ENCODE data around the gene SCGB1C1.
"Not testable (repeated sequence)": the region's sequence is repeated elsewhere in the genome, so short reads cannot be mapped to it uniquely, and the experiment has no call there.

The SCGB1C1 gene

DNA sequence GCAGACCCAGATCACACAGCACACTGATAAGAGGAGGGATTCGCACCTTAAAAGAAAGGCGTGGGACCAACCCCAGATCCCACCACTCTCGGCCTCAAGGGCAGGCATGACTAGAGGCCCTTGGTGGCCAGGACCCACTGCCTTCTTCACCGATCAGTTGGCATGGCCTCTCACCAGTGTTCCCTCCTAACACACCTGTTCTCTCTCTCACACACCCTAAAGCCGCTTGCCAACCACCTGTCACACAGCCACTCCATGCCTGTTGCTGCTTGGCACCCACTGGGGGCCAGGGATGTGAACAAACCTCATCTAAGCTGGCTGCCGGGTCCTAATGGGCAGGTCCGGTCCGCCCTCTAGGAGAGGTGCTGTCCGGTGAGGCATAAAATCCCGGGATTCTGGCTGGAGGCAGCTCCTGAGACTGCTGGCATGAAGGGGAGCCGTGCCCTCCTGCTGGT lies at the start of gene SCGB1C1:
SCGB1C1 (plus strand) TSS at position 405 of the 455 bp plus-strand sequence; CDS start at position 427, 22 bp downstream.
- not testable (repeated sequence) for DNase-seq (ENCODE audit: low spot score)

DNA sequence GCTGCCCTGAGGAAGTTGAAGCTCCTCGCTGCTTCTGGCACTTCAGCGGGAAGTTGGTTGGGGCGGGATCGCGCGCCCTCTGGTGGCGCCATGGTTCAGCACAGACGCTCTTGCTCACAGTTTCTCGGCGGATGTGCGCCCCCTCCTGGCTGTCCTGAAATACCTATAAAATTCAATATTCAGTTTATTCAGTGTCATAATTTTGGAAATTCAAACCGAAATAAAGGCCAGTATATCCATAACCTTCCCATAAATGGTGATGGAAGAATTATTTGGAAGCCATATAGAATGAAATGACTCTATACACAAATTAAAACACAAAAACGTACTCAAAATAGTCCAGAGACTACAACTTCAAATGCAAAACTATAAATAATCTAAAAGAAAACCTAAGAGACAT lies 12.6 kb upstream of the SCGB1C1 start:
- not testable (repeated sequence) for DNase-seq (ENCODE audit: low spot score)

DNA sequence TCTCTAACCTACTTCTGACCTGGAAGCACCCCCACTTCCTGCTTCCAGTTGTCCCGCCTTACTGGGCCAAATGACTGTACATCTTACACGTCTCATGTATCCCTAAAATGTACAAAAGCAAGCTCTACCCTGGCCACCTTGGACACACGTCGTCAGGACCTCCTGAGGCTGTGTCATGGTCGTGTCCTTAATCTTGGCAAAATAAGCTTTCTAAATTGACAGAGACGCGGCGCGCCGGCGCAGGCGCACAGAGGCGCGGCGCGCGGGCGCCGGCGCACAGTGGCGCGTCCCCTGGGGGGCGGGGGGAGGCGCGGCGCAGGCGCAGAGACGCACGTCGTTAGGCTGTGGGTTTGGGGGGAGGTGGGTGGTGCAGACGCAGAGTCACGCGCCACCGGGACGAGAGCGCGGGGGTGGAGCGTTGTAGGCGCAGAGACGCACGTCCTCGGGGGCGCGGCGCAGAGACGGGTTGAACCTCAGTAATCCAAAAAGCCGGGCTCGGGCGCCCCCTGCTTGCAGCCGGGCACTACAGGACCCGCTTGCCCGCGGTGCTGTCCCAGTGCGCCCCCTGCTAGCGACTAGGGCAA lies 3.6 kb upstream of the SCGB1C1 start:
- DNase-seq (ENCODE audit: low spot score) = not testable (repeated sequence)

- not testable (repeated sequence) for DNase-seq (ENCODE audit: low spot score)
These were observed 3.0 kb upstream of the SCGB1C1 start for GRCh38 chr11:189843-190311.

DNA sequence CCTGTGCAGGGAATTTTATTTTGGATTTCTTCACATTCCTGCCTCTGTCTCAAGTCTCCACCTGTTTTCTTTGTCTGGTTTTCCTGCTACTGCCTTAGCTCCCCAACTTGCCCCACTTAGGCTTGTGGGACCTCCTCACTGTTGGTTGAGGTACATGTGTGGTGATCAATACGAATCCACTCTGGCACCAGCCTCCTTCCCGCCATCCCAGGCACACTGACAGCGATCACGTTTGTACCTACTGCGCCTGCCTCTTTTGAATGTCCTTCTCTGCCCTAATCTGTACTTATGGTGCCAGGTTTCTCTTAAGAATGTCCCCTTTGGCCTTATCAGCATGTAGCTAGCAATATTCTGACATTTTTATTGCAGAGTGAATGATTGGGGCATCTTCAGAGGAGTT lies 2.3 kb upstream of the SCGB1C1 start:
- DNase-seq (ENCODE audit: low spot score) = not testable (repeated sequence)

GRCh38 chr11:191490-192478 lies 1.1 kb upstream of the SCGB1C1 start:
- not testable (repeated sequence) for DNase-seq (ENCODE audit: low spot score)

GRCh38 chr11:193481-193880 lies 603 bp downstream of the SCGB1C1 start:
- DNase-seq (ENCODE audit: low spot score) = not testable (repeated sequence)

DNA sequence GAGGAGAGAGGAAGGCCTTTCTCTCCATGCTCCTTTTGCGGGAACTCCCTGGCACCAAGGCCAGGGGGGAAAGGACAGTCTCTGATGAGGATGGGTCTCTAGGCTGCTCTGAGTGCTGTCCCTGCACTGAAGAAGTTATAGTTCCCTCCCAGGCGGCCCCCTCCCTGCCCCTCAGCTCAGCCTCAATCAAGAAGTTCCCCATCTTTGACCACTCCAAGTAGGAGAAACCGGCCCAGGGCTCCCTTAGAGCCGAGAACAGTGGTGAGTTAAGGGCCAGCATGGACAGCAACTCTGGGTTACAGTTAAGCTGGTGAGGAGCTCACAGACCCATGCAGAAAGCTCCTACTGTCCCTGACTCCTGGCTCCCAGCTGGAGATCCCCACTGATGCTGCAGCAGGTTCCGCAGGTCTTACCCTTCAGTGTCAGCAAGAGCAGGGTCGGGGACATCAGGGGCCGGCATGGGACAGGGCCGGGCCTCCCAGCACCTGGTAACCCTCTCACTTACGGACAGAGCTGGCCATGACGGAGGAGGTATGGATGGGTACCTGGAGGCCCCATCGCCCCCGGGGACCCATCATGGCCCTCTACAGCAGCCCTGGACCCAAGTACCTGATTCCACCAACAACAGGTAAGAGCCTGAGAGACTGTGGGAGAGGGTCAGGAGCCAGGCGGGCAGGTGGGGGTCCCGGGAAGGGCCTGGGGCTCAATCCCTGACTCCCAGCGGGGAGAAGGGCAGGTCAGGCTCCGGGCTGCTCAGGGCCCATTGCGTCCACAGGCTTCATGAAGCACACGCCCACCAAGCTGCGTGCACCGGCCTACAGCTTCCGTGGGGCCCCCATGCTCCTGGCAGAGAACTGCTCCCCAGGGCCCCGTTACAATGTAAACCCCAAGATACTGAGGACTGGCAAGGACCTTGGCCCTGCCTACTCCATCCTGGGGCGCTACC lies 4.2 kb downstream of the SCGB1C1 start:
- DNase-seq (ENCODE audit: low spot score) = no peak

DNA sequence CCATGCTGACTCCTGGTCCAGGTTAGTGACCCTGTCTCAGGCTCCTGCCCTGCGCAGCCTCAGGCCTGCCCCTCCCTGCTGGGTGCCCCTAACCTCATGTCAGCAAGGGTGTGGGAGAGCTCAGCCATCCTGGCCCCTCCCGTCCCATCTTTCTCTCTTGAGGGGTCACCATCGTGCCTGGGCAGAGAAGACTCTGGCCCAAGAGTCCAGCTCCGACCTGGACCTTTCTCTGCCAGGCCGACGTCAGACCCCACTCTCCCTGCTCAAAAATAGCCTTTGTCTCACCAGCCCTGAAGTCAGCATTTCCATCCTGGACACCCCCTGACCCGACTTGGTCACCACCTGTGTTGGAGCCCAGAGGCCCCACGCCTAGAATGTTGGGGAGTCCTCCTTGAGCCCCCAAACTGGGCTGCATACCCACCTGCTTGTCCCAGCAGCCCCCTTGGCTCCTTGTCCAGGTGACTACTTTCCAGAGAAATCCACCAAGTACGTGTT lies 4.9 kb downstream of the SCGB1C1 start:
- no peak for DNase-seq (ENCODE audit: low spot score)

GRCh38 chr11:198236-198806 lies 5.4 kb downstream of the SCGB1C1 start:
- no peak for DNase-seq (ENCODE audit: low spot score)

DNA sequence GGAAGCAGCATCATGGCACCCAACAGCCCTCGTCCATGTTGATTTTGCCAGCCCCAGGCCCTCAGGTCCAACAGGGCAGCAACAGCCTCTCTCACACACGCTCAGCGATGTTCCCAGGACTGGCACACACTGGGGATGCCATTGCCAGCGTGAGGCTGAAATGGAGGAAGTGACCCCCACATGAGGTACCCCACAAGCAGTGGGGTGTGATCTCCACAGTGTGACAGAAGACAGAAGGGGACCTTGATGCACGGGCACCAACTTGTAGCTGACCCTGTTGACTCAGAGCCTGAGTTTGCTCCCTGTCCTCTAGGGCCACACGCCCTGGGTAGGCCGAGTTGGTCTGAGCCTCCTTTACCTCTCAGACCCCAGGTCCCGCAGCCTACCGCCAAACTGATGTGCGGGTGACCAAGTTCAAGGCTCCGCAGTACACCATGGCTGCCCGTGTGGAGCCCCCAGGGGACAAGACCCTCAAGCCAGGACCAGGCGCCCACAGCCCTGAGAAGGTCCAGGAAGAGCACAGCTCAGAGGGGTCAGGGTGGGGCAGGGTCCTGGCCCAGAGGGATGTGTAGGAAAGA lies 6.2 kb downstream of the SCGB1C1 start:
- no peak for DNase-seq (ENCODE audit: low spot score)

DNA sequence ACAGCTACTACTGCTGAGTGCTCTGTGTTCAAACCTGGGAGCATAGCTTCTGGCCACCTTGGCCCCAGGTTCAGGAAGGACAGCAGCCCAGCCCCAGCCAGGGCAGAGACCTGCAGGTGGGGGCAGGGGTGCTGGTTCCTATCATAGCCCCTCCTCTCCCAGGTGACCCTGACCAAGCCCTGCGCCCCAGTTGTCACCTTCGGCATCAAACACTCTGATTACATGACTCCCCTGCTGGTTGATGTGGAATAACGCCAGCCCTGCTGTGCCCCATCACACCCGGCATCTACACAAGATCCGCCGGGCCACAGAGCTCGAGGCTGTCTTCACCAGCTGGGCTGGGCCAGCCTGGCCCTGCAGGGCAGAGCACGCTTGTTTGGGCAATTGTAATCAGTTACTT lies 6.9 kb downstream of the SCGB1C1 start:
- no peak for DNase-seq (ENCODE audit: low spot score)

- no peak for DNase-seq (ENCODE audit: low spot score)
These were observed 7.5 kb downstream of the SCGB1C1 start for GRCh38 chr11:200224-201003.

DNA sequence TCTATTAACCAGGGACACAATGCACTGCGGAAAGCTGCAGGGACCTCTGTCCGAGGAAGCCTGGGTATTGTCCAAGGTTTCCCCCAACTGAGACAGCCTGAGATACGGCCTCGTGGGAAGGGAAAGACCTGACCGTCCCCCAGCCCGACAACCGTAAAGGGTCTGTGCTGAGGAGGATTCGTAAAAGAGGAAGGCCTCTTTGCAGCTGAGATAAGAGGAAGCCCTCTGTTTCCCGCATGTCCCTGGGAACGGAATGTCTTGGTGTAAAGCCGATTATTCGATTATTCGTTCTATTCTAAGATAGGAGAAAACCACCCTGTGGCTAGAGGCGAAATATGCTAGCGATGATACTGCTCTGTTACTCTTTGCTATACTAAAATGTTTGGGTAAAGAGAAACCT lies 9.1 kb downstream of the SCGB1C1 start:
- no peak for DNase-seq (ENCODE audit: low spot score)

- DNase-seq (ENCODE audit: low spot score) = no peak
These were observed 9.6 kb downstream of the SCGB1C1 start for GRCh38 chr11:202490-202889.

- no peak for DNase-seq (ENCODE audit: low spot score)
These were observed 10.4 kb downstream of the SCGB1C1 start for GRCh38 chr11:203056-203944.

GRCh38 chr11:203945-204586 lies 11.2 kb downstream of the SCGB1C1 start:
- no peak for DNase-seq (ENCODE audit: low spot score)

- no peak for DNase-seq (ENCODE audit: low spot score)
These were observed 11.8 kb downstream of the SCGB1C1 start for GRCh38 chr11:204587-205109.
